Gastroesophageal sphincter (tissue), 3 donors: ENCODE results near the gene KIFC3.

Experiments
- EP300 ChIP-seq: sonication (generic); formaldehyde crosslinking; IDR thresholded peaks from one replicate; pipeline ENCODE4 v1.6.1; 2017; ENCODE audit warnings: antibody characterized with exemption, mild to moderate bottlenecking
- TF ChIP-seq, protein P1 (sequence below), 4 experiments: fragments of 200-600 bp in 2 of 4; fragments of 450-650 bp in 2 of 4; sonication (generic) in 1 of 4; IDR thresholded peaks; one replicate each; pipeline ENCODE4 v1.5.1; 2017 to 2019; ENCODE audit warnings: antibody characterized with exemption in 4 of 4, mild to moderate bottlenecking in 2 of 4, moderate library complexity in 2 of 4

DNA sequence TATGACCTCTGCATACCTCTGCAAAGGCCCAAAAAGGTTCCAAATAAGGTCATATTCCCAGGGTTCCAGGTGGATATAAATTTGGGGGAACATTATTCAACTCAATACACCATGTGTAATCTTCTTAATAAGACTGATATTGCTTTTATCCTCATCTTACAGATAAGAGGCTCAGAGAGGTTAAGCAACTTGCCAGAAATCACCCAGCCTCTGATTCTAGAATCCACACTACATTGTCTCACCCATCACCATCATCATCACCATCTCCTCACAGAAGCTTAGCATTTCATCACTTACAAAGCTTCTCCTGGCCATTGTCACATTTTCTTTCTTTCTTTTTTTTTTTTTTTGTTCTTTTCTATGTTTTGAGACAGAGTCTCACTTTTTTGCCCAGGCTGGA is 15.4 kb upstream of the KIFC3 start:
- no peak for TF ChIP-seq EP300
- TF ChIP-seq, protein P1, sequence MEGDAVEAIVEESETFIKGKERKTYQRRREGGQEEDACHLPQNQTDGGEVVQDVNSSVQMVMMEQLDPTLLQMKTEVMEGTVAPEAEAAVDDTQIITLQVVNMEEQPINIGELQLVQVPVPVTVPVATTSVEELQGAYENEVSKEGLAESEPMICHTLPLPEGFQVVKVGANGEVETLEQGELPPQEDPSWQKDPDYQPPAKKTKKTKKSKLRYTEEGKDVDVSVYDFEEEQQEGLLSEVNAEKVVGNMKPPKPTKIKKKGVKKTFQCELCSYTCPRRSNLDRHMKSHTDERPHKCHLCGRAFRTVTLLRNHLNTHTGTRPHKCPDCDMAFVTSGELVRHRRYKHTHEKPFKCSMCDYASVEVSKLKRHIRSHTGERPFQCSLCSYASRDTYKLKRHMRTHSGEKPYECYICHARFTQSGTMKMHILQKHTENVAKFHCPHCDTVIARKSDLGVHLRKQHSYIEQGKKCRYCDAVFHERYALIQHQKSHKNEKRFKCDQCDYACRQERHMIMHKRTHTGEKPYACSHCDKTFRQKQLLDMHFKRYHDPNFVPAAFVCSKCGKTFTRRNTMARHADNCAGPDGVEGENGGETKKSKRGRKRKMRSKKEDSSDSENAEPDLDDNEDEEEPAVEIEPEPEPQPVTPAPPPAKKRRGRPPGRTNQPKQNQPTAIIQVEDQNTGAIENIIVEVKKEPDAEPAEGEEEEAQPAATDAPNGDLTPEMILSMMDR (IDR thresholded peaks at IDR 0.05) = no peak
